ENCODE measurements around the gene GOSR1. TPM values are rescaled to one million over a fixed set of nuclear protein-coding genes. Genes with fewer than 3 reads are reported as not detected.
"Not testable (repeated sequence)": the region's sequence is repeated elsewhere in the genome, so short reads cannot be mapped to it uniquely, and the experiment has no call there.

The GOSR1 gene
- total and polyA plus RNA-seq, 4 donors, result 14.8 to 45.1 (median 32.1) TPM

DNA sequence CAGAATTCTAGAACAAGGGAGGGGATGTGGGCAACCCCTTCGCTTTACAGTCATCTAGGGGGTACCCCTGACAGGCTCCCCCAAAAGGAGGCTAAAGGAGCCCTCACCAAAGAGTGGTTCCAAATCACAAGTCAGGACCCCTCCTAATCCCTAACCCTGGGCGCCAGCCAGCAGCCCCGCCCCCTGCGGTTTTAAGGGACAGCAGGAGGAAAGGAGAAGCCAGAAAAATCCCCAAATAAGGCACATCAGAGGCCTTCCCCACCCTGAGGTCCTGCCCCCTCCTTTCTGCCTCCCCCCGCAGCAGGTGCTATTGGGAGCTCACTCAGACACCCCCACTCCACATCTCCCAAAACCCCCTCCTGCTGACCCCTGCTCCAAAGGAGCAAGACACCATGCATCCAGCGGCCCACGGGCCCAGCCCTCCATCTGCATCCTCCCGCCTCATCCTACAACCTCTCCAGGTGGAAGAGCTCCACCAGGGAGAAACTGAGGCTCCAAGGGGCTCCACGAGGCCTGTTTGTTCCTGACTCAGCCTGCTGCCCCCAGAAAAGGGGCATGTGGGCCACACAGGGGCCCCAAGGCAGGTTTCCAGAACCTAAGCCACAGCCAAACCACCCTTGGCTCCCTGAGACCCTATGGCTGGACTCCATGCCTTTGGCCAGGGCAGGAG lies 93.5 kb downstream of the GOSR1 start:
- ATAC-seq (ENCODE audit: insufficient read depth, low FRiP score) (no peak), DNase-seq (no peak)
- Histone ChIP-seq H3K27ac (ENCODE audit: low read depth in 1 of 2, low read length in 1 of 2) (no peak overlapping the region), H3K27me3 (ENCODE audit: control insufficient read depth in 3 of 3, insufficient read depth in 3 of 3, low read length in 2 of 3) (no peaks in the 10 kb centered on the region), H3K9ac (ENCODE audit: insufficient read depth in 1 of 2, low read length in 2 of 2) (no peak overlapping the region), H3K9me3 (ENCODE audit: control insufficient read depth in 4 of 4, insufficient read depth in 3 of 4, low read length in 3 of 4) (no peaks in the 10 kb centered on the region), H3K4me1 (ENCODE audit: control insufficient read depth in 5 of 5, insufficient read depth in 5 of 5, low read length in 5 of 5) (peaks cover 0 to 5% (median 0%) of the 10 kb centered on the region in 5 donors), H3K4me3 (no peak overlapping the region), H3K36me3 (ENCODE audit: control insufficient read depth in 4 of 4, insufficient read depth in 4 of 4, low read length in 4 of 4) (no peaks in the 10 kb centered on the region)
- TF ChIP-seq CTCF (IDR thresholded peaks at IDR 0.05; ENCODE audit: control extremely low read depth, extremely low read depth), result no peak
- WGBS, 2 donors, result 54 to 64% methylated on average over 9 of the region's 9 CpGs

DNA sequence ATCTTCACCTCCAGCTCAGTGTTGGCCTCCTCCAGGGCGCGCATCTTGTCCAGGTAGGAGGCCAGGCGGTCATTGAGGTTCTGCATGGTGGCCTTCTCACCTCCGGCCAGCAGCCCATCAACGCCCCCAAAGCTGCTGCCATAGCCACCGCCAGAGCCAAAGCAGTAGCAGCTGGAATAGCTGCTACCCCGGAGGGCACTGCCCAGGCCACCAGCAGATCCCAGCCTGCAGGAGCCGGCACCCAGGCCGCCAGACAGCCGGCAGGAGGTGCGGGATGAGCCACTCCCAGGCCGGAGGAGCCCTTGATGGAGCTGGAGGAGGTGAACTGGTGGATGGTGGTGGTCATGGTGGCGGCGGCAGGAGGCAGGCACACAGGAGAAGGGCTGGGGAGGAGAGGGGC lies 94.2 kb downstream of the GOSR1 start:
- H3K4me3 ChIP-seq; H3K36me3 ChIP-seq (ENCODE audit: control insufficient read depth in 4 of 4, insufficient read depth in 4 of 4, low read length in 4 of 4); H3K27ac ChIP-seq (ENCODE audit: low read depth in 1 of 2, low read length in 1 of 2); DNase-seq; H3K9ac ChIP-seq (ENCODE audit: insufficient read depth in 1 of 2, low read length in 2 of 2); H3K4me1 ChIP-seq (ENCODE audit: control insufficient read depth in 5 of 5, insufficient read depth in 5 of 5, low read length in 5 of 5); H3K9me3 ChIP-seq (ENCODE audit: control insufficient read depth in 4 of 4, insufficient read depth in 3 of 4, low read length in 3 of 4); ATAC-seq (ENCODE audit: insufficient read depth, low FRiP score); H3K27me3 ChIP-seq (ENCODE audit: control insufficient read depth in 3 of 3, insufficient read depth in 3 of 3, low read length in 2 of 3): not testable (repeated sequence)
- WGBS, 2 donors, result 91 to 92% methylated on average over 14 of the region's 14 CpGs

DNA sequence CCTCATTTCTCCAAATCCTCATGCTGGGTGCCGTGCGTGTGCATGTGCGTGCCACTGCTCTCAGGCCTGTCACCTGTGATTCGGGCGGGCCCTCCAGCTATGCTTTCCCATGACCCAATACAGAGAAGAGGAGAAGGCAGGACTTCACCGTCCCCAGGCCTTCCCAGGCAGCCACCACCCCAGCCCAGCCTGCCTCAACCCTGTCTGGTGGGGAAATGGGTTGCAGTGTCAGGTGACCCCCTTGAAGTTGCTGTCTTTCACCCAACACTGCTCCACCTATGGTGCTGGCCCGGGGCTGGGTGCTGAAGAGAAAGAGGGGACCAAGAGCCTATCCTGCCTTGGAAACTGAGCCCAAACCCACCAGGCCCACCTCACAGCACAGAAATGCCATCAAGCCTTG lies 94.7 kb downstream of the GOSR1 start:
- Histone ChIP-seq H3K9ac (ENCODE audit: insufficient read depth in 1 of 2, low read length in 2 of 2) (no peak overlapping the region), H3K27me3 (ENCODE audit: control insufficient read depth in 3 of 3, insufficient read depth in 3 of 3, low read length in 2 of 3) (no peaks in the 10 kb centered on the region), H3K9me3 (ENCODE audit: control insufficient read depth in 4 of 4, insufficient read depth in 3 of 4, low read length in 3 of 4) (no peaks in the 10 kb centered on the region), H3K4me3 (no peak overlapping the region), H3K27ac (ENCODE audit: low read depth in 1 of 2, low read length in 1 of 2) (no peak overlapping the region), H3K36me3 (ENCODE audit: control insufficient read depth in 4 of 4, insufficient read depth in 4 of 4, low read length in 4 of 4) (no peaks in the 10 kb centered on the region), H3K4me1 (ENCODE audit: control insufficient read depth in 5 of 5, insufficient read depth in 5 of 5, low read length in 5 of 5) (no peaks in the 10 kb centered on the region)
- WGBS, 2 donors, result 84 to 96% methylated on average over 7 of the region's 7 CpGs
- DNase-seq (no peak), ATAC-seq (ENCODE audit: insufficient read depth, low FRiP score) (no peak)
- TF ChIP-seq CTCF (IDR thresholded peaks at IDR 0.05; ENCODE audit: control extremely low read depth, extremely low read depth), result no peak

GRCh38 chr17:30572651-30573554 lies 95.7 kb downstream of the GOSR1 start:
- not testable (repeated sequence) for H3K4me1 ChIP-seq (ENCODE audit: control insufficient read depth in 5 of 5, insufficient read depth in 5 of 5, low read length in 5 of 5); DNase-seq; H3K4me3 ChIP-seq; H3K27ac ChIP-seq (ENCODE audit: low read depth in 1 of 2, low read length in 1 of 2); H3K9ac ChIP-seq (ENCODE audit: insufficient read depth in 1 of 2, low read length in 2 of 2); H3K36me3 ChIP-seq (ENCODE audit: control insufficient read depth in 4 of 4, insufficient read depth in 4 of 4, low read length in 4 of 4); H3K27me3 ChIP-seq (ENCODE audit: control insufficient read depth in 3 of 3, insufficient read depth in 3 of 3, low read length in 2 of 3); H3K9me3 ChIP-seq (ENCODE audit: control insufficient read depth in 4 of 4, insufficient read depth in 3 of 4, low read length in 3 of 4); ATAC-seq (ENCODE audit: insufficient read depth, low FRiP score)
- WGBS, 2 donors, result 82 to 91% methylated on average over 17 of the region's 17 CpGs
